NCI-H1417 (cell line): ENCODE measurements around the gene NRG4.
A peak's percentile ranks its signal among the peaks of the same experiment; 100 is the strongest.
"Not testable (repeated sequence)": the region's sequence is repeated elsewhere in the genome, so short reads cannot be mapped to it uniquely, and the experiment has no call there.

Experiments used
- DNase-seq, 3 experiments: peaks; one replicate each; lab custom pipeline; 2025; lab: John Stamatoyannopoulos, UW

The NRG4 gene

DNA sequence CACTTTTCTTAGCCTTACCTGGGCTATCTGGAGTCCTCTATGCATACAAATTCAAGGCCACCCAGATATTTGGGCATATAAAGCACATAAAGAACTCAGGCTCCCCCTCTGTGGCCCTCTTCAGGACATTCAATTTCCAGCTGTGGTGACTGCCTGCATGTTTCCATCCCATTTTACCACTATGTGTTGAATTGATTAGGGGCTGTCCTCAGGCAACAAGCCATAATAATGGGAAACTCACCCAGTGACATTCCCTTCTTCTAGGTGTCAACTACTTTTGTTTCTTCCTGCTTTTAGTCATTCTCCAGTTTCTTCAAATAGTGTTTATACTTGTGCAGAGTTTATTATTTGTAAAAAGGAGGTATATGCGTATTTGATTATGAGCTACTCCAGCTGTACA lies 18.0 kb downstream of the NRG4 start:
- no peak for DNase-seq

DNA sequence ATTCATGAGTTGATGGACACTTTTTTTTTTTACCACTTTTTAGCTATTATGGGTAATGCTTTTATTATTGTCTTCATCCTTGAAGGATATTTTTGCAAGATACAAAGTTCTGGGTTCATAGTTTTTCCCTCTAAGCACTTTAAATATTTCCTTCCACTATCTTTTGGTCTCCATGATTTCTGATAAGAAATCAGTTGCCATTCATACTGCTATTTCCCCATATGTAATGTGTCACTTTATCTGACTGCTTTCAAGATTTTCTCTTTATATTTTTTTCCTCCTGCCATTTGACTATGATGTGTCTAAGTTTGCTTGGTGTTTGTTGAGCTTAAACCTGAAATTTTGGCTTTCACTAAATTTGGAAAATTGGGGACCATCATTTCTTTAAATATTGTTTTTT lies 19.3 kb downstream of the NRG4 start:
- DNase-seq, result no peak

DNA sequence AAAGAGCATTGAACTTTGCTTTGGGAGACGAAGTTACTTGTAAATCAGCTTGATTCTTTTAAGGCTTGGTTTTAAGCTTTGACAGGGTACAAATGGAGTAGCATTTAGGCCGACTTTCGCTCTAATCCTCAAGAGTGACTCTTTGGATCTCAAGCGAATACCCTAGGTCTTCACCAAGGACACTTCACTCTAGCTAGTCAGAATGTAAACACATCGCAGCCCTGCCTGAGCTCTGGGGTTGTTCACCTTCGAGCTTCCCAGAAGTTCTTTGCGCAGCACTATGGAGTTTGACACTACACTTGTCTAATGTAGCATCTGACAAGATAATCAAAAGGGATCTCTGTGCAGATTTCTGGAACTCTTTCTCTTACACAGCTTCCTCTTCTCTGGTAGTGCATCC lies 22.3 kb downstream of the NRG4 start:
- no peak for DNase-seq

DNA sequence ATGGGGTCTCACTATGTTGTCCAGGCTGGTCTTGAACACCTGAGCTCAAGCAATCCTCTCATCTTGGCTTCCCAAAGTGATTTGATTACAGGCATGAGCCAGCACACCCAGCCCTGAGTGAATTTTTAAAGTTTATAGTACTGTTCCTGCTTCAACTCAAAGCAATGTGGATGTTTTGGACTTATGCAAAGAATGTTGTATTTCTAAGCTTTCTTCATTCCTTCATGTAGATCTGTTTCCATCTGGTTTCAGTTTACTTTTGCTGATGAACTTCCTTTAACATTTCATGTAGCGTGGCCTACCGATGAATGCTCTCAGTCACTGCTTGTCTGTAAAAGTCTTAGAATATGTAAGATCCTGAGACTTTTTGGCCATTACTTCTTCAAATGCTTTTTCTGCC lies 23.2 kb downstream of the NRG4 start:
- DNase-seq, result no peak

DNA sequence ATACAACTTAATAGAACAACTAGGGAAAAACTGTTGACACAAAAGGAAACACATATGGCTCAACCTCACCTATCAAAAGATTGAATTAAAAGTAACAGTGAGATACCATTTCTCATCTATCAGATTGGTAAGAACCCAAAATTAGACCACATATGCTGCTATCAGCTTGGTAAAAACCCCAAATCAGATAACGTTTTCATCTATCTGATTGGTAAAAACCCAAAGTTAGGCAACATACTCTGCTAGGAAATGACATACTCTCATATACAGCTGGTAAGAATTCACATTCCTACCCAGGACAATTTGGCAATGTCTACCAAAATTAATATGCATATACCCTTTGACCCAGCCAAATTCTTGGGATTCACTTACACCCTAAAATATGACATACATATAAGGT lies 26.3 kb downstream of the NRG4 start:
- DNase-seq, result no peak

DNA sequence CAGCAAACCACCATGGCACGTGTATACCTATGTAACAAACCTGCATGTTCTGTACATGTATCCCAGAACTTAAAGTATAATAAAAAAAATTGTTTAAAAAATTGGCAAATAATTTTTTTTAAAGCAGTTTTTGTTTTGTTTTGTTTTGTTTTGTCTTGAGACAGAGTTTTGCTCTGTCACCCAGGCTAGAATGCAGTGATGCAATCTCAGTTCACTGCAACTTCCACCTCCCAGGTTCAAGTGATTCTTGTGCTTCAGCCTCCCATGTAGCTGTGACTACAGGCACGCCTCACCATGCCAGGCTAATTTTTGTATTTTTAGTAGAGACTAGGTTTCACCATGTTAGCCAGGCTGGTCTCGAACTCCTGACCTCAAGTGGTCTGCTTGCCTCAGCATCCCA lies 27.5 kb downstream of the NRG4 start:
- not testable (repeated sequence) for DNase-seq

DNA sequence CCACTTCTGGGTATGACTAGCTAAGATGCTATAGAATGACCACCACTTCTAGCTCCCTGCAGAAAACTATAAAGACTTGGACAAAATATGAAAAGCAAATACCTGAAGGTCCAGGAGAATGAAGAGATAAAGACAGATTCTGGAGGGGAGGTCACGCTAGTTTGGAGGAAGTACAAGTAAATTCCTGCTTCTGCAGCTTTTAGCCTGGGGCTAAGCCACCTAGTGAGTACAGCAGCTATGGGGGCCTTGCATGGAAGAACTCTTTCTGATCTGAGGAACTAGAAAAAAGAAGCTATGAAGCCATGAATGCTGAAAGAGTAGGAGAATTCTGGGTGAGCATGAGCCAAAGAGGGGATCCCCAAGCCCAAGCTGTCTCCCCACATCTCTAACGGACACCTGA lies 29.8 kb downstream of the NRG4 start:
- DNase-seq, result no peak

DNA sequence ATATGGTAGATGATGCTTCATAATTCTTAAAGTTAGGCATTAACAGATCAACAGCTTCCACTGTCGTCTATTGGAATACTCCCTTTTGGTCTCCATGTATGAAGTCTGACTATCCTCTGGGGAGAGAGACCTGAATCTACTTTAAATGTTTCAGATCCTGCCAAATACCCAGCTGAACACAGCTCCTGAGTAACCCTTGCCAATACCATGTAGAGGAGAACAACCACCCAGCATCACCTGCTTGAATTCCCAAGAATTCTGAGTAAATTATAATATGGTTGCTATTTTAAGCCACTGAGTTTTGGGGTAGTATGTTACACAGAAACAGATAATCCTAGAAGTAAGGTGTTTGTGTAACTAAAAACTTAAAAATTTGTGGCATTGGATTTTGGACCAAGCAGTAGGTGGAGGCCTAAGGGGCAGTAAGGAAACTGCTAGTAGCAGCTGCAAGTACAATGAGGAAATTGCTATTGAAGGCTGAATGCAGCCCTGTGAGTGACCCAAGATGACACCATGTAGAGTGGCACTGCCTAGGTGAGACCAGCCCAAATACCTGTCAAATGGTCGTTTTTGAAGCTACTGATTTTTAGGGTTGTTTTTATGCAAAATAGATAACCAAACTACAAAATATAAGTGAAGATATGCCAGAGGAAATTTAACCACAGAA lies 30.9 kb downstream of the NRG4 start:
- DNase-seq, result no peak

DNA sequence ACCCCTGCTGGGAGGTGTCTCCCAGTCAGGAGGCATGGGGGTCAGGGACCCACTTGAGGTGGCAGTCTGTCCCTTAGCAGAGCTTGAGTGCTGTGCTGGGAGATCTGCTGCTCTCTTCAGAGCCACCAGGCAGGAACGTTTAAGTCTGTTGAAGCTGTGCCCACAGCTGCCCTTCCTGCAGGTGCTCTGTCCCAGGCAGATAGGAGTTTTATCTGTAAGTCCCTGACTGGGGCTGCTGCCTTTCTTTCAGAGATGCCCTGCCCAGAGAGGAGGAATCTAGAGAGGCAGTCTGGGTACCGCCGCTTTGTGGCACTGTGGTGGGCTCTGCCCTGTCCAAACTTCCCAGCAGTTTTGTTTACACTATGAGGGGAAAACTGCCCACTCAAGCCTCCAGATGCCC lies 35.5 kb downstream of the NRG4 start:
- DNase-seq, result not testable (repeated sequence)

DNA sequence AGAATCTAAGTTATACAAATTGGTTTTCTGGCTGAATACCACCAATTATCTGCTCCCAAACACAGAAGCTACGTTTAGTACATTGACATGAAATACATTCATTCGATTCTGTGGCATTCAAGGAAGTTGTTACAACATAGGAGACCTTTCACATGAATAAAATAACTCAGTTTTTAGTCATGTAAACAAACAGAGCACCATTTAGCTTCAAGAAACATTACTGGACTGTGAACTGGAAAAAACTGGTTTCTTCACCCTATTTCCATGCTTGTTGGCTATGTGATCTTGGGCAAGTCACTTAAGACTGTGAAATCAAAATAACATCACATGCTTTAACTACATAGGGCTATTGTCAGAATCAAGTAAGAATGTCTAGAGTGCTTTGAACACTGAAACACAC lies 46.2 kb downstream of the NRG4 start:
- no peak for DNase-seq

DNA sequence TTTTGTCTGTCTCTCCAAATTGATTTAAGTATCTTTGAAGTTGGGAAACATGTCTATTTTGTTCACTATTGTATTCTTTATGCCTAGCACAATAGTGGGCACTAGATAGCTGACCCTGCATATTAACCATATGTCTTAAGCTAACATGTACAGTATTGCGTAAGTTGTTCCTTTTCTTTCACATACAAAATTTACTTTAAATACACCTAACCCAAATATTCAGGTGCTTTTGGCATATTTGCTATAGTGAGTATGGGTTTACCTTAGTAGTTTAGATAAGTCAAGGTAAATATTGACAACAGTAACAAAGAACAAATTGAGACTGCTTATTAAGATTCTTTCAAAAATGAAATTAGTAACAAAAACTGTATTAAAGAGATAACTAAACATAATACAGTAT lies 50.9 kb downstream of the NRG4 start:
- no peak for DNase-seq

DNA sequence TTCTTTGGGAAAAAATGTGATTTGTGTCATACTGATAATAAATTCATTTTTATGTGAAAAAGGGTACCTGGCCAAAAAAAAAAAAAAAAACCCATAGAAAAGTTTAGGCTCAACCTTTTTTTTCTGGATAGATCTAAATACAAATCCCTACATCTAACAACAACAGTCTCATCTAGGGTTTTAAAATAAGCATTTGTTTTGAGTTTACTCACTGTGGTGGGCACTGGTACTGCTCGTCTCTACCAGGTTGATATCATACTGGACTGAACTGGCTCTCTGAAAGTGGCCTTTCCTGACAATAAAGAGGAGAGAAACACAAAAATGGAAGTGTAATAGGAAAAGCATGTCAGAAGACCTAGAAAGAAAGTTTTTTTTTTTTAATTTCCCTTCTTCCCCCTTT lies 56.5 kb downstream of the NRG4 start:
- no peak for DNase-seq

DNA sequence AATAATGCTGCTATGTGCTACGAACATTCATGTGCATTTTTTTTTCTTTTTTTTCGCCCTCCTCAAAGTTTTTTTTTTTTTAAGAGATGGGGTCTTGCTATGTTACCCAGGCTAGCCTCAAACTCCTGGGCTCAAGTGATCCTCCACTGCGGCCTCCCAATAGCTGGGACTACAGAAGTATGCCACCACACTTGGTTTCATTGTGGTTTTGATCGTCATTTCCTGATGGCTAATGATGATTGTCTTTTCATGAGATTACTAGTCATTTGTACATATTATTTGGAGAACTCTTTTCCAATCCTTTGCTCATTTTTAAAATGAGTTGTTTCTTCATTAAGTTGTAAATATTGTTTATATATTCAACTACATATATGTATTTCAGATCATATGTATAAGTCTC lies 59.7 kb downstream of the NRG4 start:
- no peak for DNase-seq

DNA sequence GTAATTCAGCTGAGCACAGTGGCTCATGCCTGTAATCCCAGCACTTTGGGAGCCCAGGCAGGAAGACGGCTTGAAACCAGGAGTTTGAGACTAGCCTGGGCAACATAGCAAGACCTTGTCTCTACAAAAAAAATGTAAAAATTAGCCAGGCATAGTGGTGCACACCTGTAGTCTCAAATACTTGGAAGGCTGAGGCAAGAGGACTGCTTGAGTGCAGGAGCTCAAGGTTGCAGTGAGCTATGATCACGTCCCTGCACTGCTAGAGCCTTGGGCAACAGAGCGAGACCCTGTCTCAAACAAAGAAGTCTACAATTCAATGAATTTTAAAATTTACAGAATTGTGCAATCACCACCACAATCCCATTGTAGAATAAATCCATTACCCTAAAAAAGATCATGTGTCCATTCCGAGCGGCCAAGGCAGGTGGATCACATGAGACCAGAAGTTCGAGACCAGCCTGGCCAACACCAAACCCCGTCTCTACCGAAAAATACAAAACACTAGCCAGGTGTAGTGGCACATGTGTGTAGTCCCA lies 63.4 kb downstream of the NRG4 start:
- no peak for DNase-seq

DNA sequence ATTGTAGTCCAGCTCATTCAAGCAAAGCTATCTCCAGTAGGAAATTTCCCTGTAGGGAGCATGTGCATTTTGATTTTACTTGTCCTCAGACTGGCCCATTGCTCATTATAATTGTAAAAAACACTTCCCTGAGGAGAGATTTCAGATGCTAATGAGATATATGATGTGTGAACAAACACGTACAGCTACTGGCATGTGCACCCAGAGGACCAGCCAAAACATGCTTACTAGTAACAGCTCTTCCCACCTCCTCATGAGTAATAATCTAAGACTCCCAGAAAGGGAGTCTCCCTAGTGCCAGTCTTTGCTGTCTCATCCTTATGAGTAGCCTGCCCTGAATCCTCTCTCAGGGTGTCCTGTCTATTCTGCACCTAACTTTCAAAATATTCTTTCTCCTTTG lies 65.1 kb downstream of the NRG4 start:
- no peak for DNase-seq

DNA sequence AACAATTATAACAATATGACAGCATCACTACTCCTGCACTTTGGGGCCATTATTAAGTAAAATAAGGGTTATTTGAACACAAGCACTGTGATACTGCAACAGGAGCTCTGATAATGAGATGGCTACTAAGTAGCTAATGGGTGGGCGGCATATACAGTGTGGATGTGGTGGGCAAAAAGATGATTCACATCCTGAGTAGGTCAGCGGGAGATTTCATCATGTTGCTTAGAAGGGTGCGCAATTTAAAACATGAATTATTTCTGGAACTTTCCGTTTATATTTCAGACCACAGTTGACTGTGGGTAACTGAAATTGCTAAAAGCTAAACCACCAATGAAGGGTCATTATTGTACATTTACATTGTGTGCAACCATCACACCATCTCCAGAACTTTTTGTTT lies 66.3 kb downstream of the NRG4 start:
- no peak for DNase-seq

DNA sequence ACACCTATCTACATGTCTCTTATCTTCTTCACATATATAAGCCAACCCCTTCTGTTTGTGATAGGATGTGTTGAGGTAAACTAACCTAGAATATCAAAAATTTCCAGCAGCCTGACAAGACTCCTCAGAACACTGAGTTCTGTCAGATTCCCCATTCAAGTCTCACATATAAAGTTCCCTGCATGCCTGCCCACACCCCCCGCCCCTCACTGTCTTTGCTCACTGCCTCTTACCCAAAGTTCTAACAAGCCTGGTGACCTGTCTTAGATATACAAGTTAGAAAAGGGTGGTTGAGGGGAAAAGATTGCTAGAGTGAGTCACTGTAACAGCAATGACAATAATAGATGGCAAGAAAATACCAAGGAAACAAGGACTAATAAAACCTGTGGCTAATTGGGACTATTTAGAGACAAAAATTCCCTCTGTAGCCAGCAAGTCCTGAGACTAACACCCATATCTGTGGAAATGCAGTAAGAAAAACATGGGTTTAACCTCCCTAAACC lies 68.5 kb downstream of the NRG4 start:
- DNase-seq, result no peak

DNA sequence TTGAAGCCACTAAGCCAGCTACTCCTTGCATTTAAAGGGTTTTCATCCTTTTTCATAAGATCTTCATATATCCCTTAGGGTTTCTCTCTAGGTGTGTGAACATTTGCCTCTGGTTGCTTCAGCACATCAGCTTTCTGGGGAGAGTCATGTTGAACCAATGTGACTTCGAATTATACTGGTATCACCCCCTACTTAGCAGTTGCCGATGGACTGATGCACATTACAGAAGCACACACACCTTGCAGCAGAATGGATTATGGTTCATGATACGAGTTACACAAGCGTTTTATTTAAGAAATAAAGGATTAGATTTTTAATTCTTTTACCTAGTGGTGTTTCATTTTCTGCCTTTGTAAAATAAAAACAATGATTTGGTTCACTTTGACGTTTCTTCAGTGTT lies 69.0 kb downstream of the NRG4 start:
- no peak for DNase-seq

DNA sequence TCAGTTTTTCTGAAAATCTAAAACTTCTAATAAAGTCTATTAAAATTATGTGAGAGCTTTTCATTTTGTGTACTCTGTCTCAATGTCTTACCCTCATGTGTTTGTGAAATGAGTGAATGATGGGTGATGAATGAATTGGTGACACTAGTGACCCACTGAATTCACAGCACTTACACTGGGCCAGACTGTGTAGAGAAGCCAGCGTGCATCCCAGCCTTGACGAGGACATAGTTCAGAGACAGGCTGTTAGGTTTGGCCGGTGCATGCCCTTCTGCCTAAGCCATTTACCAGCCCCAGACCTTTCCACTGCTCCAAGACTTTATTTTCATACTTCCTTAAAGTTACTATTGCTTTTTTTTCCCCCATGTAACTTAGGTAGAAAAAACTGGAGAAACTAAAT lies 69.8 kb downstream of the NRG4 start:
- no peak for DNase-seq

DNA sequence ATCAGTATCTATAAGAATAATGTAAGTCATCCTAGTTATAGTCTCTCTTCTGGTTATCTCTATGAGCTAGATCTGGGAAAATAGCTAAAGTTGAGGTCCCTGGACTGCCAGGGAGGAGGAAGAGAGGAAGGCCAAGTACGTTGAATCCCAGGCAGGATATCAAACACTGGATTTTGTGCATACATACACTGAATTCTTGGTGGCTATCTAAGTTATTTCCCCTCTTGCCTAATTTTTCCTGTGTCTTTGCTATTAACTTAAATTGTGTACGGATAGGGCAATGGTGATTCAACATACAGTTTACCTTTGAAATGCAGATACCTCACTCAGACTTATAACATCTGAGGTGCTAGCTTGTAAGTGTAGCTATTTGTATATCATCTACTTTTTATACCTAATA lies 81.4 kb downstream of the NRG4 start:
- no peak for DNase-seq

DNA sequence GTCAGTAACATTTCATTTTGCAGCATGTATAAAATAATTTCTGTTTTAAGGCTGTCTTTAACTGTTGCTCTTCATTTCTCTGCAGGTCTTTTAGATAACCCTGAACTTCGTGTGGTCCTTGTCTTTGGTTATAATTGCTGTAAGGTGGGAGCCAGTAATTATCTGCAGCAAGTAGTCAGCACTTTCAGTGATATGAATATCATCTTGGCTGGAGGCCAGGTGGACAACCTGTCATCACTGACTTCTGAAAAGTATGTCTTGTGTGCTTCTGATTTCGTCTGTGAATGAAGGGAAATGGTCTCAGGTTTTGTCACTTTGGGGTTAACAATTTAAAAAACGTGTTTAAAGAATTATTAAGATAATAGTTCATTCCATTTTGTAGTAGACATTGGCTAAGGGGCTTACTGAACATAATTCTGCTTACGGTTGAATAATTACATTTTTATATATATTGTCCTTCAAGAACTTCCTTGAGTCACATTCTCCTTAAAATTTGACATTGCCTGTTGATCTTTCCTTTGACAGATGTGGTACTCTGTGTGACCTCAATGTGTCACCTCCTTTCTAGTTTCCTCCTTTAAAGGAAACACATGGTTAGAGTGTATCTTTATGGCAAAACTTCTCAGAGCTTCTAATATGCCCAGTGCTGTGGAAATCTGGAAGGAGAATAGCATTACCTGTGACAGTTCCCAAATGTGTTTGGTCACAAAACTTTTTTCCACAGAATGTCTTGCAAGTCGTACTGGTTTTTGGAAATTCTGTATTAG lies 82.2 kb downstream of the NRG4 start:
- peak in 2 of 3 experiments; percentile 7 to 76 for DNase-seq

DNA sequence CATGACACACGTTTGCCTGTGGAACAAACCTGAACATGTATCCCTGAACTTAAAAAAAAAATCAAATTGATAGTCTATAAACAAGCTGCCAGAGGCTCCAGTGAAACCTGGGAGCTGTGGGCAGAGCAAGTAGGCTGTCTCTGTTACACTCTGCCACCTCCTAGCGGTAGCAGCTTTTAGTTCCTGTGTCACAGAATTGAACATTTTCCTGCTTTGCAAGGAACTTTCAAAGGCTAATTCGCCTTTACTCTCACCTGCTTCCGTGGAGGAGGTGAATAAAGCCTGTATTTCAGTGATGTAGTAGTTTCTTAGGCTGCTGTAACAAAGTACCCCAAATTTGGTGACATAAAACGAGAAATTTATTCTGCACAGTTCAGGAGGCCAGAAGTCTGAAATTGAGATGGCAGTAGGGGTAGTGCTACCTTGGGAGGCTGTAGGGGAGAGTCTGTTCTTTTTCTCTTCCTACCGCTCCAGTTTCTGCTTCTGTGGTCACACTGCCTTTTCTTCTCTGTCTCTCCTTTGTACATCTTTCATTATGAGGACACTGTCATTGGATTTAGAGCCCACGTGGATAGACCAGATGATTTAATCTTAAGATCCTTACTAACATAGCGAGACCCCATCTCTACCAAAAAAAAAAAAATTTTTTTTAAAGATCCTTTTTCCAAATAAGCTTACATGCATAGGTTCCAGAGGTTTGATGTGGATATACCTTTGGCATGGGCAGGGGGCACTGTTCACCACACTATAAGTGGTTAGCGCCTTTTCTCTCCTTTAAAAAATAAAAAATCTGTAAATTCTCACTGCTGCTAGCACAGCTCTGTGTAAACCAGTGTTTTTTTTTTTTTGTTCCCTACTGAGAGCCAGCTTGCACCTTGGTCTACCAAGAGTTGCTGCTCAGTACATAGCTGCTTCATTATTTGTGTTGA lies 83.3 kb downstream of the NRG4 start:
- peak in 2 of 3 experiments; percentile 15 to 26 for DNase-seq
